ENCODE data around the gene TXNDC2. TPM values are rescaled to one million over a fixed set of nuclear protein-coding genes. Genes with fewer than 3 reads are reported as not detected.

TXNDC2 gene
- polyA plus RNA-seq (2013, experiment 1 of 2): 0.06 TPM
- polyA plus RNA-seq (2013, experiment 2 of 2): 0.06 TPM

GRCh38 chr18:9885170-9886004 lies at the start of gene TXNDC2:
Gene TXNDC2, plus strand, starts transcription at chr18:9885973. Its CDS starts 708 bp downstream, at chr18:9886681.
- no peak within 1 kb of the TSS for H2AFZ ChIP-seq (ENCODE audit: low read length)
- H2AK5ac ChIP-seq (ENCODE audit: low read depth, low read length): no peak within 1 kb of the TSS
- H3K18ac ChIP-seq (ENCODE audit: low read length): no peak within 1 kb of the TSS
- no peak within 1 kb of the TSS for H4K8ac ChIP-seq (ENCODE audit: low read depth, low read length)
- no peak within 1 kb of the TSS for H3K4me2 ChIP-seq (ENCODE audit: insufficient read depth, low read length, poor library complexity, severe bottlenecking)
- no peak within 1 kb of the TSS for H3K23ac ChIP-seq (ENCODE audit: low read depth, low read length, poor library complexity)
- H2BK15ac ChIP-seq (ENCODE audit: low read length): no peak within 1 kb of the TSS
- no CpG with 5 or more reads among the region's 8 CpGs for WGBS, 2 donors (ENCODE audit: extremely low coverage in 2 of 2, insufficient read length in 2 of 2, insufficient replicate concordance in 1 of 2)
- H3K4me3 ChIP-seq (ENCODE audit: low read length in 2 of 2): no peak within 1 kb of the TSS
- H3K79me1 ChIP-seq (ENCODE audit: low read depth, low read length): no peaks in the 10 kb centered on the region
- no peak within 1 kb of the TSS for H3K9ac ChIP-seq (ENCODE audit: low read depth, low read length, poor library complexity)
- H2BK120ac ChIP-seq (ENCODE audit: low read depth, low read length): no peak within 1 kb of the TSS
- no peaks in the 10 kb centered on the region for H3K9me3 ChIP-seq (replicated peaks in 1 of 2; ENCODE audit: control insufficient read depth in 2 of 2, insufficient read depth in 1 of 2, low read depth in 1 of 2, low read length in 2 of 2)
- H3K36me3 ChIP-seq (replicated peaks in 1 of 2; ENCODE audit: control insufficient read depth in 2 of 2, insufficient read depth in 2 of 2, low read length in 2 of 2): no peaks in the 10 kb centered on the region
- H3K27ac ChIP-seq (replicated peaks; ENCODE audit: low read length): no peak within 1 kb of the TSS
- no peak within 1 kb of the TSS for H3K4ac ChIP-seq (ENCODE audit: low read length)
- no peaks in the 10 kb centered on the region for H3K27me3 ChIP-seq (ENCODE audit: control insufficient read depth in 3 of 3, insufficient read depth in 3 of 3, low read depth in 1 of 3, low read length in 3 of 3)
- no peak for DNase-seq (ENCODE audit: low spot score)
- no peak within 1 kb of the TSS for H3K14ac ChIP-seq (ENCODE audit: low read length)
- H4K91ac ChIP-seq (ENCODE audit: low read depth, low read length, poor library complexity): no peak within 1 kb of the TSS
- H2BK5ac ChIP-seq (ENCODE audit: low read length): no peak within 1 kb of the TSS
- H2BK12ac ChIP-seq (ENCODE audit: low read length): no peak within 1 kb of the TSS
- H3K4me1 ChIP-seq (ENCODE audit: control insufficient read depth in 2 of 2, insufficient read depth in 1 of 2, low read depth in 1 of 2, low read length in 2 of 2): no peaks in the 10 kb centered on the region

DNA sequence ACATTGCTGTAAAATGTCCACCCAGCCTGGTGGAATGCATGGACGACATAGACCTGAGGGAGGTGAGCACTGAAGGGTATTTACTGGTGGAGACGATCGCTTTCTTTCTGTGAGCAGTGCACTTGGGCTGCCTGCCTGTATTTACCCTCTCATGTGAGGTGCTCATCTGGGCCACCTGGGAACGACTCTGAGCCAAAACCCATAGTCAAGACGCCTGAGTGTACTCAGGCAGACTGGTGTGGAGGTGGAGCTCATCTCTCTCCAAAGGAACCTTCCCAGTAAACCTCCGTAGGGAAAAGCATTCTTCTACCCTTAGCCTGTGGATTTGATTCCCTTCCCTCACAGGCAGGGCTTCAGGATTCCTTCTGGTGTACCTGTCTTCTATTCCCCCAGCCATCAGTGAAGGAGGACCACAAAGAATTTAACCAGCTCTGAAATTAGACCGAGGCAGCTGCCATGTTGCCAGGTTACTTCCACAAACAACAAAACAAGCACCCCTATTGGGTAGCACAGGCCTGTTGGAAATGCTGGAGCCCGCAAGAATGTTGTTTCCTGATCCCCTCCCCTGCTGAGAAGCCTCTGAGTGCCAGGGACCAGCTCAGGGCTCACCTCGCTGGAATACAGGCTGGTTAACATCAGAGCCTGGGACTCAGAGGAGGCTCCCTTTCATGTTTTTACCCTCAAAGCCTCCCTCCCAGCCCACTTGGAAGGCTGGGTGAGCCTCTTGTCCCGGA lies 47.5 kb upstream of the TXNDC2 start:
- peak overlapping the region; percentile 6 for H3K18ac ChIP-seq (ENCODE audit: low read length)
- no peak overlapping the region for H3K27ac ChIP-seq (replicated peaks; ENCODE audit: low read length)

GRCh38 chr18:9839211-9839610 lies 46.6 kb upstream of the TXNDC2 start:
- Histone ChIP-seq H3K9ac (ENCODE audit: low read depth, low read length, poor library complexity) (no peak overlapping the region), H3K36me3 (replicated peaks in 1 of 2; ENCODE audit: control insufficient read depth in 2 of 2, insufficient read depth in 2 of 2, low read length in 2 of 2) (peaks cover 0 to 13% of the 10 kb centered on the region in 2 donors), H2BK12ac (ENCODE audit: low read length) (no peak overlapping the region), H3K27me3 (ENCODE audit: control insufficient read depth in 3 of 3, insufficient read depth in 3 of 3, low read depth in 1 of 3, low read length in 3 of 3) (no peaks in the 10 kb centered on the region), H3K79me1 (ENCODE audit: low read depth, low read length) (no peaks in the 10 kb centered on the region), H3K23ac (ENCODE audit: low read depth, low read length, poor library complexity) (no peak overlapping the region), H3K4me1 (ENCODE audit: control insufficient read depth in 2 of 2, insufficient read depth in 1 of 2, low read depth in 1 of 2, low read length in 2 of 2) (peaks cover 8 to 19% of the 10 kb centered on the region in 2 donors), H3K4me2 (ENCODE audit: insufficient read depth, low read length, poor library complexity, severe bottlenecking) (no peak overlapping the region), H3K4ac (ENCODE audit: low read length) (no peak overlapping the region), H3K18ac (ENCODE audit: low read length) (no peak overlapping the region), H4K8ac (ENCODE audit: low read depth, low read length) (no peak overlapping the region), H2AFZ (ENCODE audit: low read length) (no peak overlapping the region), H2AK5ac (ENCODE audit: low read depth, low read length) (peak overlapping the region; percentile 31), H2BK120ac (ENCODE audit: low read depth, low read length) (no peak overlapping the region), H2BK5ac (ENCODE audit: low read length) (no peak overlapping the region), H3K9me3 (replicated peaks in 1 of 2; ENCODE audit: control insufficient read depth in 2 of 2, insufficient read depth in 1 of 2, low read depth in 1 of 2, low read length in 2 of 2) (no peaks in the 10 kb centered on the region), H3K27ac (replicated peaks; ENCODE audit: low read length) (no peak overlapping the region), H2BK15ac (ENCODE audit: low read length) (no peak overlapping the region), H3K14ac (ENCODE audit: low read length) (peak overlapping the region; percentile 22), H3K4me3 (ENCODE audit: low read length in 2 of 2) (no peak overlapping the region), H4K91ac (ENCODE audit: low read depth, low read length, poor library complexity) (no peak overlapping the region)
- WGBS, 2 donors (ENCODE audit: extremely low coverage in 2 of 2, insufficient read length in 2 of 2, insufficient replicate concordance in 1 of 2): no CpG with 5 or more reads among the region's 8 CpGs
- DNase-seq (ENCODE audit: low spot score): no peak

More for the DNA sequence above, 47.5 kb upstream of the TXNDC2 start:
- no peak overlapping the region for H3K14ac ChIP-seq (ENCODE audit: low read length)
- no peak overlapping the region for H2AFZ ChIP-seq (ENCODE audit: low read length)
- H3K9ac ChIP-seq (ENCODE audit: low read depth, low read length, poor library complexity): no peak overlapping the region
- no peaks in the 10 kb centered on the region for H3K27me3 ChIP-seq (ENCODE audit: control insufficient read depth in 3 of 3, insufficient read depth in 3 of 3, low read depth in 1 of 3, low read length in 3 of 3)
- no peak overlapping the region for H4K91ac ChIP-seq (ENCODE audit: low read depth, low read length, poor library complexity)
- H4K8ac ChIP-seq (ENCODE audit: low read depth, low read length): no peak overlapping the region
- peaks cover 8 to 18% of the 10 kb centered on the region in 2 donors for H3K4me1 ChIP-seq (ENCODE audit: control insufficient read depth in 2 of 2, insufficient read depth in 1 of 2, low read depth in 1 of 2, low read length in 2 of 2)
- no peak overlapping the region for H3K4me2 ChIP-seq (ENCODE audit: insufficient read depth, low read length, poor library complexity, severe bottlenecking)
- H3K79me1 ChIP-seq (ENCODE audit: low read depth, low read length): no peaks in the 10 kb centered on the region
- WGBS, 2 donors (ENCODE audit: extremely low coverage in 2 of 2, insufficient read length in 2 of 2, insufficient replicate concordance in 1 of 2): no CpG with 5 or more reads among the region's 10 CpGs
- no peak overlapping the region for H2BK15ac ChIP-seq (ENCODE audit: low read length)
- H3K23ac ChIP-seq (ENCODE audit: low read depth, low read length, poor library complexity): no peak overlapping the region
- H2BK5ac ChIP-seq (ENCODE audit: low read length): no peak overlapping the region
- H3K36me3 ChIP-seq (replicated peaks in 1 of 2; ENCODE audit: control insufficient read depth in 2 of 2, insufficient read depth in 2 of 2, low read length in 2 of 2): peaks cover 0 to 13% of the 10 kb centered on the region in 2 donors
- no peaks in the 10 kb centered on the region for H3K9me3 ChIP-seq (replicated peaks in 1 of 2; ENCODE audit: control insufficient read depth in 2 of 2, insufficient read depth in 1 of 2, low read depth in 1 of 2, low read length in 2 of 2)
- no peak overlapping the region for H2BK12ac ChIP-seq (ENCODE audit: low read length)
- H2AK5ac ChIP-seq (ENCODE audit: low read depth, low read length): no peak overlapping the region
- no peak overlapping the region for H3K4me3 ChIP-seq (ENCODE audit: low read length in 2 of 2)
- peak; percentile 61 for DNase-seq (ENCODE audit: low spot score)
- H2BK120ac ChIP-seq (ENCODE audit: low read depth, low read length): no peak overlapping the region
- H3K4ac ChIP-seq (ENCODE audit: low read length): no peak overlapping the region

GRCh38 chr18:9839853-9840252 lies 45.9 kb upstream of the TXNDC2 start:
- H3K4me1 ChIP-seq (ENCODE audit: control insufficient read depth in 2 of 2, insufficient read depth in 1 of 2, low read depth in 1 of 2, low read length in 2 of 2): peaks cover 8 to 19% of the 10 kb centered on the region in 2 donors
- H3K4ac ChIP-seq (ENCODE audit: low read length): no peak overlapping the region
- peak overlapping the region; percentile 15 for H3K18ac ChIP-seq (ENCODE audit: low read length)
- H2BK120ac ChIP-seq (ENCODE audit: low read depth, low read length): no peak overlapping the region
- H3K79me1 ChIP-seq (ENCODE audit: low read depth, low read length): no peaks in the 10 kb centered on the region
- H2BK5ac ChIP-seq (ENCODE audit: low read length): no peak overlapping the region
- no peak overlapping the region for H3K23ac ChIP-seq (ENCODE audit: low read depth, low read length, poor library complexity)
- no peak overlapping the region for H4K91ac ChIP-seq (ENCODE audit: low read depth, low read length, poor library complexity)
- H3K9ac ChIP-seq (ENCODE audit: low read depth, low read length, poor library complexity): no peak overlapping the region
- H2BK15ac ChIP-seq (ENCODE audit: low read length): peak overlapping the region; percentile 22
- peaks cover 0 to 13% of the 10 kb centered on the region in 2 donors for H3K36me3 ChIP-seq (replicated peaks in 1 of 2; ENCODE audit: control insufficient read depth in 2 of 2, insufficient read depth in 2 of 2, low read length in 2 of 2)
- WGBS, 2 donors (ENCODE audit: extremely low coverage in 2 of 2, insufficient read length in 2 of 2, insufficient replicate concordance in 1 of 2): no CpG with 5 or more reads among the region's 10 CpGs
- no peak overlapping the region for H3K27ac ChIP-seq (replicated peaks; ENCODE audit: low read length)
- no peaks in the 10 kb centered on the region for H3K27me3 ChIP-seq (ENCODE audit: control insufficient read depth in 3 of 3, insufficient read depth in 3 of 3, low read depth in 1 of 3, low read length in 3 of 3)
- H3K14ac ChIP-seq (ENCODE audit: low read length): no peak overlapping the region
- H3K4me2 ChIP-seq (ENCODE audit: insufficient read depth, low read length, poor library complexity, severe bottlenecking): no peak overlapping the region
- no peak overlapping the region for H3K4me3 ChIP-seq (ENCODE audit: low read length in 2 of 2)
- H2AFZ ChIP-seq (ENCODE audit: low read length): no peak overlapping the region
- peak overlapping the region; percentile 31 for H2AK5ac ChIP-seq (ENCODE audit: low read depth, low read length)
- no peak for DNase-seq (ENCODE audit: low spot score)
- H2BK12ac ChIP-seq (ENCODE audit: low read length): no peak overlapping the region
- no peak overlapping the region for H4K8ac ChIP-seq (ENCODE audit: low read depth, low read length)
- H3K9me3 ChIP-seq (replicated peaks in 1 of 2; ENCODE audit: control insufficient read depth in 2 of 2, insufficient read depth in 1 of 2, low read depth in 1 of 2, low read length in 2 of 2): no peaks in the 10 kb centered on the region

All from neuronal stem cell (in vitro differentiated cells).